ENCODE measurements around the gene NSMCE1. TPM values are rescaled to one million over a fixed set of nuclear protein-coding genes. Genes with fewer than 3 reads are reported as not detected.
A peak's percentile ranks its signal among the peaks of the same experiment; 100 is the strongest.

NSMCE1 gene
- total and polyA plus RNA-seq, 5 experiments from 2014 or later: 81.8 to 209 (median 177) TPM

DNA sequence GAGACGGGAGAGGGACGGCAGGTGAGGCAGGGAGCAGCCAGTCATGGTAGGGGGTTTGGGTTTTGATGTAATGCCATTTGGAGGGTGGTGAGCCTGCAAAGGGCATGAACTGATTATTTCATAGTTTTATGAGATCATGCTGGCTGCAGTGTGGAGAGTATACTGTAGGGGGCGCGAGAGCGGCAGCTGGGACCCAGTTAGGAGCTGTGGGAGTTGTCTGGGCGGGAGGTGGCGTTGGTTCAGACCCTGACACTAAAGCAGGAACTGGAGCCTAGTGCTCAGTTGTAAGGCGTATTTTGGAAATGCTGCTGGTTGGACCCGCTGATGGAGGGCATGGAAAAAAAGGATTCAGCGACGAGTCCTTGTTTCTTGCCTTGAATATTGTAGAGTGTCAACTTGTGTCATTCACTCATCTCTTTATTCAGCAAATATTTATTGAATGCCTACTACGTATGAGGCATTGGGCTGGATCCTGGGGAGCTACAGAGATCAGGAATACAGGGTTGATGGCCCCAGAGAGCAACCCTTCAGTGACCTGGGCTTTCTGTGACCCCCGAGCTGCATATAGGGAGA is 89.0 kb downstream of the NSMCE1 start:
- peaks cover 23 to 40% (median 36%) of the 10 kb centered on the region in 4 donors for H3K4me1 Mint-ChIP-seq
- no peaks in the 10 kb centered on the region for H3K9me3 Mint-ChIP-seq
- DNase-seq (peak; percentile 76 to 93 (median 86)), ATAC-seq (peak; percentile 98 to 99)
- H3K27ac Mint-ChIP-seq: peak overlapping the region; percentile 53 to 92 (median 83)
- H3K27me3 Mint-ChIP-seq: no peaks in the 10 kb centered on the region
- POLR2A ChIA-PET: interaction anchor here (0.9 to 5.1 kb wide), 20 partner anchors 8 to 282 kb away, joined by 3 to 51 read pairs (median 5); partner anchors contain the start of gene KDM8
- H3K4me3 Mint-ChIP-seq: peak overlapping the region in 6 of 10 donors; percentile 0 to 30 (median 3)
- H3K36me3 Mint-ChIP-seq: no peaks in the 10 kb centered on the region

DNA sequence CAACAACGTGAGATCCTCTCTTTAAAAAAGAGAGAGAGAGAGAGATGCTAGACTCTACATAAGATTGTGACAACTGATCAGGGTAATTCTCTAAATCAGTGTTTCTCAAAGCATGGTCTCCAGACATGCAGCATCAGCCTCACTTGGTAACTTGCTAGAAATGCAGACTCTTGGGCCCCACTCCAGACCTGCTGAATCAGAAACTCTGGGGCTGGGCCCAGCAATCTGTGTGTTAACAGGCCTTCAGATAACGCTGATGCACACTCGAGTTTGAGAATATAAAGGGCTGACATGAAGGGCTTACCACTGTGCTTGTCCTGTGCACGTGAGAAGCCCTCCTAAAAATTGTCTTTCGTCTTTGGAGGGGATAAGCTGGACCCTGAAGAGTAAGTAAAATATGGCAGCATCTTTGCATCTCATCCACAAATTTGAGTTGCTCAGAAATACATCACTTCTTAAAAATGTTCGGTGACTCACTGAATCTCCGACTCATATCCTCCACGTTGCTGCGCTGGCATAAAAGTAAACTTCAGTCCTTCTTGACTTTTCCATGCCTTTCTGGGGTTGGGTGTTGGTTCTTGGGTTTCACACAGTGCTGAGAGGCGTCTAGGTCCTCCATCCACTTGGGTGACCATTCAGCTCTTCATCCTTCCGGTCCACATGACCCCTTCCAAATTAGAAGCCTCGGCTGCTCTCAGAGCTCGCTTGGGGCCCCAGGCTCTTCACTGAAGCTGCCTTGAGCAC is 91.4 kb downstream of the NSMCE1 start:
- peaks cover 31 to 64% (median 58%) of the 10 kb centered on the region in 4 donors for H3K4me1 Mint-ChIP-seq
- no peaks in the 10 kb centered on the region for H3K27me3 Mint-ChIP-seq
- H3K4me3 Mint-ChIP-seq: no peak overlapping the region
- DNase-seq (no peak), ATAC-seq (no peak)
- peak overlapping the region in 9 of 10 donors; percentile 15 to 92 (median 63) for H3K27ac Mint-ChIP-seq
- POLR2A ChIA-PET: interaction anchor here (0.9 to 5.1 kb wide), 4 partner anchors 20 to 283 kb away, joined by 3 to 51 read pairs (median 19); no protein-coding TSS in a partner anchor
- H3K9me3 Mint-ChIP-seq: no peaks in the 10 kb centered on the region
- H3K36me3 Mint-ChIP-seq: no peaks in the 10 kb centered on the region

DNA sequence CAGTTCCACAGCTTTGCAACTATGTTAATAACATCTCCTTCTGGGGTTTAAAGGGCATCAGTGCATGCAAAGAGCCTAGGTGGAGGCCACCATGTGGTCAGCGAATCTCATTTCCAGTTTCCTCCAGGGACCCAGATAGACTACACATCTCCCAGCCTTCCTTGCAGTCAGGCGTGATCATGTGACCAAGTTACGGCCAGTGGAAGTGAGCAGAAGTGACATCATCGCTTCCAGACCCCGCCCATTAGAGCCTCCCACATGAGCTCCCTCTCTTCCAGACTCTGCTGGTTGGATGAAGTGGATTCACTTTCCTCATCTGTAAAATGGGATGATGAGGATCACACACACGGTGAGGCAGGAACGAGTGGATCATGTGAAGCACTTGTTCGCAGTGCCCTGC is 92.7 kb downstream of the NSMCE1 start:
- peak overlapping the region in 9 of 10 donors; percentile 41 to 89 (median 72) for H3K27ac Mint-ChIP-seq

More for the DNA sequence above, 92.7 kb downstream of the NSMCE1 start:
- peaks cover 0 to 5% (median 0%) of the 10 kb centered on the region in 3 donors for H3K36me3 Mint-ChIP-seq
- H3K4me1 Mint-ChIP-seq: peaks cover 33 to 72% (median 68%) of the 10 kb centered on the region in 4 donors
- no peak for ATAC-seq
- no peak overlapping the region for H3K4me3 Mint-ChIP-seq
- no peak for DNase-seq
- no peaks in the 10 kb centered on the region for H3K27me3 Mint-ChIP-seq
- H3K9me3 Mint-ChIP-seq: peaks cover 0 to 7% (median 0%) of the 10 kb centered on the region in 9 donors
- POLR2A ChIA-PET: interaction anchor here (1.0 to 1.7 kb wide), 3 partner anchors 59 to 226 kb away, joined by 3 to 6 read pairs (median 3); partner anchors contain the start of gene IL21R

Other genes with a start within 250 kb of the NSMCE1 start
- not detected for gene C16orf82, start 201.8 kb downstream of the NSMCE1 start, total RNA-seq
- gene C16orf82, start 201.8 kb downstream of the NSMCE1 start, polyA plus RNA-seq: not detected
- gene KDM8, start 65.2 kb downstream of the NSMCE1 start, total RNA-seq: 10 to 100 TPM; 27.7 to 35.0 TPM
- 1 to 10 TPM; 3.8 to 6.2 (median 5.6) TPM for gene KDM8, start 65.2 kb downstream of the NSMCE1 start, polyA plus RNA-seq
- gene IL4R, start 45.2 kb upstream of the NSMCE1 start, total RNA-seq: 100 to 1,000 TPM; 117 to 120 TPM
- gene IL4R, start 45.2 kb upstream of the NSMCE1 start, polyA plus RNA-seq: 10 to 100 TPM; 18.8 to 49.4 (median 34.7) TPM
- gene IL21R, start 133.4 kb upstream of the NSMCE1 start, total RNA-seq: 10 to 100 TPM; 29.3 to 29.4 TPM
- 10 to 100 TPM; 26.5 to 47.1 (median 33.9) TPM for gene IL21R, start 133.4 kb upstream of the NSMCE1 start, polyA plus RNA-seq

Measured in naive thymus-derived CD8-positive, alpha-beta T cell (primary cell).